DOHH2 (cell line): ENCODE measurements around the gene SLC66A2.

Experiments
- EZH2phosphoT487 ChIP-seq: fragments of 200-600 bp; sonication (generic); IDR thresholded peaks from 2 replicates; pipeline ENCODE4 v1.6.1; 2017; ENCODE audit warnings: borderline replicate concordance, mild to moderate bottlenecking, antibody characterized with exemption, low read length, moderate library complexity, mixed read lengths
- TF ChIP-seq, protein P1 (sequence below): fragments of 200-600 bp; sonication (generic); IDR thresholded peaks from one replicate; pipeline ENCODE4 v1.5.1; 2014; ENCODE audit warnings: antibody characterized with exemption, mild to moderate bottlenecking, low read depth, low read length; ENCODE audit not compliant: poor library complexity, severe bottlenecking

DNA sequence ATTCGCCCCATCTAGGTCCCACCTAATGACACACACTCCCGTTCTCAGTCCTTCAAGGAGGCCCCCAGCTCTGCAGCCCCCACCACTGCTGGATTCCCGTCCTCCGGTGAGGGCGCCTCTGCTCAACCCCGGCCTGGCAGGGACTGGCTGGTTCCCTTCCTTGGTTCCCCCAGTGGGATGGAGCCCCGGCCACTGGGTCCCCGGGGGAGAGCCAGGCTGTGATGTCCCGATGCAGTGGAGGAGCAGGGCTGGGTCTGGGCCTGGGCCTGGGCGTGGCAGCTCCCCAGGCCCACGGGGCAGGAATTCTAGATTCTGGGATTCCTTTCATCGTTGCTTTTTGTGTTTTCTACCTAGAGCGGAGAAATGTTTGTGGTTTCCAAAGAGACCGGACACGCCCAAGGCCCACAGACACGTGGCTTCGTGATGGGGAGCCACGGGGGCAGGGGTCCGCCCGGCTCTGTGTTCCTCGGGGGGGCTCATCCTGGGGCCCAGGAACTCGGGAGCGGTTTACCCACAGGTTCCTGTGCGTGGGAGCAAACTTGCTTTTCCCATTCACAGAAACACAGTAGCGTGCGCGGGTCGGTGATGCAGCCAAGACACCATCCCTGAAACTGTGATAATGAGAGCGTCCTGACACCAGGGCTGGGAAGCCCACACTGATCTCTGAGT is 67.0 kb downstream of the SLC66A2 start:
- TF ChIP-seq, protein P1, sequence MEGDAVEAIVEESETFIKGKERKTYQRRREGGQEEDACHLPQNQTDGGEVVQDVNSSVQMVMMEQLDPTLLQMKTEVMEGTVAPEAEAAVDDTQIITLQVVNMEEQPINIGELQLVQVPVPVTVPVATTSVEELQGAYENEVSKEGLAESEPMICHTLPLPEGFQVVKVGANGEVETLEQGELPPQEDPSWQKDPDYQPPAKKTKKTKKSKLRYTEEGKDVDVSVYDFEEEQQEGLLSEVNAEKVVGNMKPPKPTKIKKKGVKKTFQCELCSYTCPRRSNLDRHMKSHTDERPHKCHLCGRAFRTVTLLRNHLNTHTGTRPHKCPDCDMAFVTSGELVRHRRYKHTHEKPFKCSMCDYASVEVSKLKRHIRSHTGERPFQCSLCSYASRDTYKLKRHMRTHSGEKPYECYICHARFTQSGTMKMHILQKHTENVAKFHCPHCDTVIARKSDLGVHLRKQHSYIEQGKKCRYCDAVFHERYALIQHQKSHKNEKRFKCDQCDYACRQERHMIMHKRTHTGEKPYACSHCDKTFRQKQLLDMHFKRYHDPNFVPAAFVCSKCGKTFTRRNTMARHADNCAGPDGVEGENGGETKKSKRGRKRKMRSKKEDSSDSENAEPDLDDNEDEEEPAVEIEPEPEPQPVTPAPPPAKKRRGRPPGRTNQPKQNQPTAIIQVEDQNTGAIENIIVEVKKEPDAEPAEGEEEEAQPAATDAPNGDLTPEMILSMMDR, result no peak
- TF ChIP-seq EZH2phosphoT487, result no peak
